ENCODE data around the gene TSBP1. TPM values are rescaled to one million over a fixed set of nuclear protein-coding genes. Genes with fewer than 3 reads are reported as not detected.
"Not testable (repeated sequence)": the region's sequence is repeated elsewhere in the genome, so short reads cannot be mapped to it uniquely, and the experiment has no call there.

Gene TSBP1
- total RNA-seq, 1 experiment from 2014 or later = not detected

- H3K4me1 ChIP-seq (ENCODE audit: insufficient read depth, low read length, poor library complexity, severe bottlenecking) = no peaks in the 10 kb centered on the region
- TF ChIP-seq EZH2 (IDR thresholded peaks at IDR 0.05; ENCODE audit: borderline replicate concordance, low read depth, low read length, poor library complexity, severe bottlenecking) (no peak), CTCF (conservative IDR thresholded peaks at IDR 0.05; ENCODE audit: low read depth, low read length) (no peak)
- CTCF ChIA-PET = no interaction called here
- no TSS peak for BruUV-seq (replicated peaks)
- H3K9me3 ChIP-seq (ENCODE audit: low read depth, low read length, poor library complexity, severe bottlenecking) = no peaks in the 10 kb centered on the region
- H3K27me3 ChIP-seq (replicated peaks; ENCODE audit: insufficient read depth, low read depth, low read length, poor library complexity) = no peaks in the 10 kb centered on the region
- H3K36me3 ChIP-seq (ENCODE audit: insufficient read depth, low read length, poor library complexity, severe bottlenecking) = no peaks in the 10 kb centered on the region
- no peak overlapping the region for H3K4me3 ChIP-seq (ENCODE audit: low read depth, low read length, poor library complexity, severe bottlenecking)
- no peak for DNase-seq (ENCODE audit: low spot score)
- no peak overlapping the region for H3K27ac ChIP-seq (ENCODE audit: low read depth, low read length, poor library complexity, severe bottlenecking)
- intact Hi-C loops (cut with micrococcal nuclease; ENCODE audit: unreplicated experiment) = no loop called here
- POLR2A ChIA-PET (ENCODE audit: low non-redundant PET) = no interaction called here
Observed at GRCh38 chr6:32267035-32267434, 104.7 kb downstream of the TSBP1 start.

- H3K27me3 ChIP-seq (replicated peaks; ENCODE audit: insufficient read depth, low read depth, low read length, poor library complexity); BruUV-seq (replicated peaks); H3K4me3 ChIP-seq (ENCODE audit: low read depth, low read length, poor library complexity, severe bottlenecking); DNase-seq (ENCODE audit: low spot score); CTCF ChIA-PET; H3K4me1 ChIP-seq (ENCODE audit: insufficient read depth, low read length, poor library complexity, severe bottlenecking); H3K36me3 ChIP-seq (ENCODE audit: insufficient read depth, low read length, poor library complexity, severe bottlenecking); H3K9me3 ChIP-seq (ENCODE audit: low read depth, low read length, poor library complexity, severe bottlenecking); H3K27ac ChIP-seq (ENCODE audit: low read depth, low read length, poor library complexity, severe bottlenecking); intact Hi-C loops (cut with micrococcal nuclease; ENCODE audit: unreplicated experiment); POLR2A ChIA-PET (ENCODE audit: low non-redundant PET): not testable (repeated sequence)
Observed at GRCh38 chr6:32257262-32257661, 114.4 kb downstream of the TSBP1 start.

- BruUV-seq (replicated peaks) = TSS peak; percentile 76
- no peaks in the 10 kb centered on the region for H3K27me3 ChIP-seq (replicated peaks; ENCODE audit: insufficient read depth, low read depth, low read length, poor library complexity)
- DNase-seq (ENCODE audit: low spot score) = peak; percentile 93
- no peaks in the 10 kb centered on the region for H3K9me3 ChIP-seq (ENCODE audit: low read depth, low read length, poor library complexity, severe bottlenecking)
- intact Hi-C loops (cut with micrococcal nuclease; ENCODE audit: unreplicated experiment) = no loop called here
- peaks cover 7% of the 10 kb centered on the region for H3K4me1 ChIP-seq (ENCODE audit: insufficient read depth, low read length, poor library complexity, severe bottlenecking)
- CTCF ChIA-PET = no interaction called here
- peak overlapping the region; percentile 69 for H3K27ac ChIP-seq (ENCODE audit: low read depth, low read length, poor library complexity, severe bottlenecking)
- no peaks in the 10 kb centered on the region for H3K36me3 ChIP-seq (ENCODE audit: insufficient read depth, low read length, poor library complexity, severe bottlenecking)
- peak overlapping the region; percentile 33 for H3K4me3 ChIP-seq (ENCODE audit: low read depth, low read length, poor library complexity, severe bottlenecking)
- TF ChIP-seq CTCF (conservative IDR thresholded peaks at IDR 0.05; ENCODE audit: low read depth, low read length) (peak; percentile 67), EZH2 (IDR thresholded peaks at IDR 0.05; ENCODE audit: borderline replicate concordance, low read depth, low read length, poor library complexity, severe bottlenecking) (no peak)
- POLR2A ChIA-PET (ENCODE audit: low non-redundant PET) = interaction anchor here (0.5 to 0.6 kb wide), 2 partner anchors 59 to 60 kb away, joined by 3 to 8 read pairs; no protein-coding TSS in a partner anchor
Observed at GRCh38 chr6:32255199-32256153, 116.2 kb downstream of the TSBP1 start.

Data from A673 (cell line).